NCI-H510A (cell line): ENCODE data around the gene MAZ.

Experiments used
- DNase-seq: peaks from one replicate; lab custom pipeline; 2025; lab: John Stamatoyannopoulos, UW

MAZ gene

DNA sequence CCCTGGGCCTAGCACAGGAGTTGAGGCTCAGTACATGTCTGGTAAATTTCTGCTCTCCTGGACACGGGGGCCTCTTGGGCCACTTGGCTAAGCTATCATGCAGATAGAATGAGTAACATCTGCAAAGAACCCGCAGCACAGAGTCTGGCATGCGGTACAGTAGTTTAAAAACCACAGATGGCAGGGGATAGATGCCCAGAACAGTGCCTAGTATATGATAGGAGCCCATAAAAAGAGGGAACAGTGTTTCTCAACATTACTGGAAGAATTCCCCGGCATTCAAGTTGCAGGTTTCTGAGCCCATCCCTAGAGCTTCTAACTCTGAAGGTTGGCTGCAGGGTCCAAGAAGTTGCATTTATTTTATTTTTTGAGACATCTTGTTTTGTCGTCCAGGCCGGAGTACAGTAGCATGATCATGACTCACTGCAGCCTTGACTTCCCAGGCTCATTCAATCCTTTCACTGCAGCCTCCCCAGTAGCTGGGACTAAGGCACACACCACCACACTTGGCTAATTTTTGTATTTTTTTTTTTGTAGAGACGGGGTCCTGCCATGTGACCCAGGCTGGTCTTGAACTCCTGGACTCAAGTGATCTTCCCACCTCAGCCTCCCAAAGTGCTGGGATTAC lies 50.9 kb downstream of the MAZ start:
- DNase-seq: no peak

DNA sequence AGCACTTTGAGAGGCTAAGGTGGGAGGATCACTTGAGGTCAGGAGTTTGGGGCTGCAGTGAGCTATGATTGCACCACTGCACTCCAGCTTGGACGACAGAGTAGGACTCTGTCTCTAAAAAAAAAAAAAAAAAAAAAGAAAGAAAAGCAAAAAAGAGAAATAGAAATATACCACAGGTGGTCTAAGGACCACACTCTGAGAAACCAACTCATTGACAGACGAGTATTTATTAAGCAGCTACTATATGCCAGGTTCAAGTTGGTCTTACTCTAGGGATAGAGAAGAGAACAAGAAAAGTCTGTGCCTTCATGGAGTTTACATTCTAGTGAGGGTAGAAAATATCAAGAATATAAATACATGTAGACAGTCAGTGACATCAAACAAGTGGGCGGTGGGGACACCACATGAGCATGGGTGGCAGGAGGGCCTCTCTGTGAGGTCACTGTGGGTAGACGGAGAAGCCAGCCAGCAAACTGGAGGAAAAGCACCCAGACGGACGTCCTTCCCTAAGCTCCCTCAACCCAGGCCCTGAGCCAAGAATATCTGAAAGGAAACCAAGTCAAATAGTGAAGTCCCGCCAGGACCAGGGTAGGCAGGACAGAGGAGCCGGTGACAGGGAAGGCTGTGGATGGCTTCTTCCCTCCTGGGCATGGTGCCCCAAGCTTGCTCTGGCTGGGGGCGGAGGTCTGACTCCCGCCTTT lies 52.0 kb downstream of the MAZ start:
- no peak for DNase-seq

DNA sequence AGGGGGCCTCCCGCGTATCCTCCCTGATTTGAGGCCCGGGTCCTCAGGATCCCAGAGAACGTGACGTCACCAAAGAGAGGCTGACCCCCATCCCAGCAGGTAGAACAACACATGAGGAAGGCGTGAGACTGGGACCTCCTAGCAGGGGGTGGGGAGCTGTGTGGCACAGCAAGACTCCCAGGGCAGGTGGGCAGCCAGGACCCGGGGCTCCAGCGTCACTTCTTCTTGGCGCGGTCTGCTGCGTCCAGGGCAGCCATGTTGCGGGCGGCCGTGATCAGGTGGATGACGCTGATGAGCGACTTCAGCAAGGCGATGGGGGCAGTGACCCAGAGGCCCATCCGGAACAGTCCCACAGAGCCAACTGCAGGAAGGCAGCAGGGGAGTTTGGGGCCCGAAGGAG lies 52.6 kb downstream of the MAZ start:
- DNase-seq: no peak

DNA sequence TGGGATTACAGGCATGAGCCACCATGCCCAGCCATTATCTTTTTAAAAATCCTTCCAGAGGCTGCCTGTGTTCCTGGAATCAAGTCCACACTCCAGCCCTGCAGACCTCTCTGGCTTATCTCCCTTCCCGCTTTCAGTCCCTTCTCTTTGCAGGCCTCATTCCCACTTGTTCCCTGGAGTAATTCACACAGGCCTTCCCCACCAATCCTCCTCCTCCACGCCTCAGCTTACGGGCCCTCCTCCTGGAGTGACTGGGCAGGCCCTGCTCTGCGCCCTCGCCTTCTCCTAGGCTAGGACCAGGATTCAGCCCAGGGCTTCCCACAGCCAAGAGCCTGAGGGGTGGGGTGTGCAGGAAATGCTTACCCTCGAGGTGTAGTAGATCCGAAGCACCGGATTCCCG lies 53.9 kb downstream of the MAZ start:
- no peak for DNase-seq
